ENCODE results near the gene IGF2BP2.
"Not testable (repeated sequence)": the region's sequence is repeated elsewhere in the genome, so short reads cannot be mapped to it uniquely, and the experiment has no call there.

The IGF2BP2 gene

DNA sequence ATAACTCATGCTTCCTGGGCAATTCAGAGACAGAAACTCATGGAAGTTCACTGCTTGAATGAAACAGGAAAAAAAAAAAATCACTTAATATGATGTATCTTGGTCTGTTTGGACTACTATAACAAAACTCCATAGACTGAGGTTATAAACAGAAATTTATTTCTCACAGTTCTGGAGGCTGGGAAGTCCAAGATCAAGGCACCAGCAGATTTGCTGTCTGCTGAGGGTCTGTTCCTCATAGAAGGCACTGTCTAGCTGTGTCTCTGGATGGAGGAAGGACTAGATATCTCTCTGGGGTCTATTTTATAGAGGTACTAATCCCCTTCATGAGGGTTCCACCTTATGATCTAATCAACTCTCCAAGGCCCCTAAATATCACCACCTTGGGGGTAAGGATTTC is 119.3 kb downstream of the IGF2BP2 start:
- DNase-seq = no peak

DNA sequence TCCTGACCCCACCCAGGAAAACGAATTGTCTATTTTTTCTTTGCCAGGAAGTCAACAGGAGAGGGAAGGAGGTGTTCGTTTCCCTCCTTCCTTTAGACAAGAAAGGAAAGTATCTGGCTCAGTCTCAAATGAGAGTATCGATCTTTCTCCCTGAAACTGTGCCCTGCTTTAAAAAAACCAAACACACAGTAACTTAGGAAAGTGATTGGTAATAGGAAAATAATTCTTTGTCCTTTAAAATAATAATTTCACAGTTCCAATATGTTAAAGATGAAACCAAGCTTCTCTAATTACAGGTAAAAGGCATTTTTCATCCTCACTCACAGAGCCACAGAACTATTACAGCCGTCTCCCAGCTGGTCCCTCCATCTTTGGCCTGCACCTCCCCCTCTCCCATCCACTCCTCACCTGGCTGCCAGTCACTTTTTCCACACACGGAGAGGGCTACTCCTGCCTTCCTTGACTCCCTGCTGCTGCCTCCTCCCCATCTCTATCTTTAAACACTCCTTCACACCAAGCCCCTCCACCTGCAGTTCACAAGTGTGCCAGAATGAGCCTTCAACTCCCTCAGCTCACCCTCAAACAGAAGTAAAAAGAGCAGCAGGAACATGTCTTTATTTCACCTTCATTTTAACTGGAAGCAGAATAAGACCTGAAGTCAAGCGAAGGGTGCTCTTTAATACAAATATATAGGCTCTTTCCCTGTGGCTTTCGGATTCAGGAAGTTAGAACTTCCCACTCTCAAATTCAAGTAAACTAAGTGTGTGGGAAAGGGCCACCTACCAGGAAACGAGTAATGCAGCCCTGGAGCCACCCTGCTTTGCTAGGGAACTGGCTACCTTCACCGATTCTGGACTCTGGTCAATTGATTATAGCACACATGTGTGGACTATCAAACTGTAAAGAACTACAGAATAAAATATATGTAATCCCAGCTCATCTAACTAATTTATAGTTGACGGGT is 122.3 kb downstream of the IGF2BP2 start:
- no peak for DNase-seq

GRCh38 chr3:185701611-185702261 is 123.1 kb downstream of the IGF2BP2 start:
- DNase-seq = no peak

GRCh38 chr3:185699927-185700326 is 124.9 kb downstream of the IGF2BP2 start:
- DNase-seq = no peak

DNA sequence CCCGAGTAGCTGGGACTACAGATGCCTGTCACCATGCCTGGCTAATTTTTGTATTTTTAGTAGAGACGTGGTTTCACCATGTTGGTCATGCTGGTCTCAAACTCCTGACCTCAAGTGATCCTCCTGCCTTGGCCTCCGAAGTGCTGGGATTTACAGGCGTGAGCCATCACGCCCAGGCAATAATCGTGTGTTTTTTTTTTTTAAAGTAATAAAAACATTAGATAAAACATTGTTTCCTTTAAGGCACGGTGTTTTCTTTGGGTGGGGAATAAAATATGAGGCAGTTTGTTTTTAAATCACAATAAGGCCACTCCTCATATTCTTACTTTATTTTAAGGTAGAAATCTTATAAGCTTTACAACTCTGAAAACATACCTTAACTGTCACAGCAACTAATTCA is 127.6 kb downstream of the IGF2BP2 start:
- not testable (repeated sequence) for DNase-seq

- DNase-seq = no peak
Measured at GRCh38 chr3:185696039-185696438, 128.8 kb downstream of the IGF2BP2 start.

GRCh38 chr3:185693985-185694653 is 130.7 kb downstream of the IGF2BP2 start:
- DNase-seq = peak; percentile 54

- no peak for DNase-seq
Measured at GRCh38 chr3:185691622-185692021, 133.2 kb downstream of the IGF2BP2 start.

GRCh38 chr3:185687271-185687878 is 137.5 kb downstream of the IGF2BP2 start:
- DNase-seq = peak; percentile 40

DNA sequence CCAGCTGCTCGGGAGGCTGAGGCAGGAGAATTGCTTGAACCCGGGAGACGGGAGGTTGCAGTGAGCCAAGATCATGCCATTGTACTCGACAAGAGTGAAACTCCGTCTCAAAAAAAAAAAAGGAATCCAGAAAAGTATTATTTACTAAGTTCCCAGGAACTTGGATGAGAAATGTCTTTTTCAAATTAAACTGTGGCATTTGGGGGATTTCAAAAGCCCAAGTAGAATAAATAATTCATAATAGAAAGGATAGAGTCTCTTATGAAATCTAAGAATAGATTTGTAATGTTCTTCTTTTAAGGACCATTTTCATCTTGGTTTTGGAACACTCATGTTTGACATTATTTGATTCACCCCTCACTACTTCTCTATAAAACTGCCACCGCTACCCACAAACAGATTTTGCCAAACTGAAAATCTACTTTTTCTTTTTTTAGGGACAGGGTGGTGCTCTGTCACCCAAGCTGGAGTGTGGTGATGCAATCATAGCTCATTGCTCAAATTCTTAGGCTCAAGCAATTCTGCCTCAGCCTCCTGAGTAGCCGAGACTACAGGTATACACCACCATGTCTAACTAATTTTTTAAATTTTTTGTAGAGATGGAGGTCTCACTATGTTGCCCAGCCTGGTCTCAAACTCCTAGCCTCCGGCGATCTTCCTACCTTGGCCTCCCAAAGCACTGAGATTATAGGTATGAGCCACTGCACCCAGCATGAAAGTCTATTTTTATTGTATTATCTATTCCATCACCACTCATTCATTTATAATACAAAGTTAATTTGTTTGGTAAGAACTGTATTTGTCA is 139.4 kb downstream of the IGF2BP2 start:
- no peak for DNase-seq

DNA sequence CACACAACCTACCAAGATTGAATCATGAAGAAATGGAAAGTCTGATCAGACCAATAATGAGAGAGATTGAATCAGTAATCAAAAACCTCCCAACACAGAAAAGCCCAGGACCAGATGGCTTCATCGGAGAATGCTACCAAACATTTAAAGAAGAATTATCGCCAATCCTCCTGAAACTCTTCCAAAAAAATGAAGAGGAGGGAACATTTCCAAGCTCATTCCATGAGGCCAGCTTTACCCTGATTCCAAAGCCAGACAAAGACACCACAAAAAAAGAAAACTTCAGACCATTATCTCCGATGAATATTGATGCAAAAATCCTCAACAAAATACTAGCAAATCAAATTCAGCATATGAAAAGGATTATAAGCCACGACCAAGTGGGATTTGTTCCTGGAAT is 144.6 kb downstream of the IGF2BP2 start:
- peak; percentile 78 for DNase-seq

DNA sequence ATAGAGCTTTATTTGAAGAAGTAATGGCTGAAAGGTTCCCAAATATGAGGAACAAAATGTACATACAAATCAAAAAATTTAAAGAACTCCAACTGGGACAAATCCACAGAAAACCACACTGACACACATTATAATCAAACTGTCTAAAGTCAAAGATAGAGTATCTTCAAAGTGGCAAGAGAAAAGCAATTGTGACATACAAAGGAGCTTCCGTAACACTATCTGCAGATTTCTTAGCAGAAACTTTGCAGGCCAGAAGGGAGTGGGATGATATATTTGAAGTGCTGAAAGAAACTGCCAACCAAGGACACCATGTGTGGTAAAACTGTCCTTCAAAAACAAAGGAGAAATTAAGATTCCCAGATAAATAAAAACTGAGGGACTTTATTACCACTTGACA is 146.8 kb downstream of the IGF2BP2 start:
- no peak for DNase-seq

GRCh38 chr3:185677146-185677829 is 147.6 kb downstream of the IGF2BP2 start:
- peak; percentile 71 for DNase-seq

DNA sequence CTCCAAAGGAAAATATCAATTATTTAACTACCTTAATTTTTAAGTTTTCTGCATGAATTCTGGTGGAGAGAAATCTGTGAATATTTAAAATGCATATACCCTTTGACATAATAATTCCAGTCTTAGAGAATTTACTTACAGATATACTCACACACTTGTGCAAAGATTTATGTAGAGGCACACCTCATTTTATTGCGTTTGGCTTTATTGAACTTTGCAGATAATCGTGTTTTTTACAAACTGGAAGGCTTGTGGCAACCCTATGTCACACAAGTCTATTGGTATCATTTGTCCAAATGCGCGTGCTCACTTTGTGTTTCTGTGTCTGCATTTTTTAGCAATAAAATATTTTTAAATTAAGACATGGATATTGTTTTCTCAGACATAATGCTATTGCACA is 157.3 kb downstream of the IGF2BP2 start:
- DNase-seq = no peak

- no peak for DNase-seq
Measured at GRCh38 chr3:185663929-185664328, 160.9 kb downstream of the IGF2BP2 start.

GRCh38 chr3:185661772-185662171 is 163.1 kb downstream of the IGF2BP2 start:
- no peak for DNase-seq

DNA sequence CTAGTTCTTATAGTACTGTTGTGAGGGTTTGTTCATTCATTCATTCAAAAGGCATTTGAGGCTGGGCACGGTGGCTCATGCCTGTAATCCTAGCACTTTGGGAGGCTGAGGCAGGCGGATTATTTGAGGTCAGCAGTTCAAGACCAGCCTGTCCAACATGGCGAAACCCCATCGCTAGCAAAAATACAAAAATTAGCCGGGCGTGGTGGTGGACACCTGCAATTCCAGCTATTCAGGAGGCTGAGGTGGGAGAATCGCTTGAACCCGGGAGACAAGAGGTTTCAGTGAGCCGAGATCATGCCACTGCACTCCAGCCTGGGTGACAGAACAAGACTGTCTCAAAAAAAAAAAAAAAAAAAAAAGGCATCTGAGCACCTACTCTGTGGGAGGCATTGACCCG is 163.5 kb downstream of the IGF2BP2 start:
- DNase-seq = not testable (repeated sequence)

- DNase-seq = peak; percentile 79
Measured at GRCh38 chr3:185659942-185660921, 164.6 kb downstream of the IGF2BP2 start.

DNA sequence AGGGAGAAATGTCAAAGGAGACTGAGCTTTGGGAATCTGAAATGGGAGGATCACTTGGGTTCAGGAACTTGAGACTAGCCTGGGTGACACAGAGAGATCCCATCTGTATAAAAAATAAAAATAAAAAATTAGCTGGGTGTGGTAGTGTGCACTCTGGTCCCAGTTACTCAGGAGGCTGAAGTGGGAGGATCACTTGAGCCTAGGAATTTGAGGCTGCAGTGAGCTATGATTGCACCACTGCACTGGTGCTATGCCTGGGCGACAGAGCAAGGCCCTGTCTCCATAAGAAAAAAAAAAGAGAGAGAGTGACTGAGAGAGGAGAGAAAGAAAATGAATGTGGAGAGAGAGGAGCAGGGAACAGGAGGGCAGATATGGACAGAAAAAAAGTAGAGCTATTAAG is 165.9 kb downstream of the IGF2BP2 start:
- no peak for DNase-seq

DNA sequence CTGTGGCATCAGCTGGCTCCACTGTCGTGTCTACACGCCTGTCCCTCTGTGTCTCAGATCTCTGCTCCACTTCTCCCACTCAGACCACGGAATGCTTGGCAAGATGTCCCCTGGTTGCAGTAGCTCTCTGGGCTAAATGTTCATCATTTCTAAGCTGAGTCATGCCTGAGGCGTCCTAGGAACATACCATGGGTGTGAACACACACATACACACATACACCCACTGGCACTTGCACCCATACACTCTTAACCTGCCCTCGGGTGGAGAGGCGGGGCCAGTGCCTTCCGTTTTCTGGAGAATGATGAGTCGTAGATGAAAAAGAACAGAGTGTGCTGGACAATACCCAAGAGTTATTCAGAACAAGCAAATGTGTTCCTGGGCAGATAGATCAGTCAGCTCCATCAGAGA is 166.3 kb downstream of the IGF2BP2 start:
- peak; percentile 98 for DNase-seq

All from fibroblast of upper back skin (primary cell).